AG09309 (cell line): ENCODE data around the gene CSF1.

Source experiments
- DNase-seq: peaks from one replicate; pipeline ENCODE4 v3.0.0-alpha.2; 2010; ENCODE audit warnings: low read depth
- H3K4me3 ChIP-seq: 2 replicates; pipeline ENCODE4 v1.5.1; 2011; ENCODE audit warnings: mild to moderate bottlenecking, low read depth, low read length, moderate library complexity; ENCODE audit not compliant: control insufficient read depth
- CTCF ChIP-seq: IDR thresholded peaks from 2 replicates; pipeline ENCODE4 v1.5.1; 2011; ENCODE audit warnings: mild to moderate bottlenecking, low read depth, low read length, inconsistent platforms; ENCODE audit not compliant: insufficient read depth, control insufficient read depth; ENCODE audit errors: missing control alignments

The CSF1 gene

GRCh38 chr1:109889094-109889493 lies 21.6 kb upstream of the CSF1 start:
- DNase-seq: no peak
- TF ChIP-seq CTCF: no peak
- H3K4me3 ChIP-seq: no peak overlapping the region

DNA sequence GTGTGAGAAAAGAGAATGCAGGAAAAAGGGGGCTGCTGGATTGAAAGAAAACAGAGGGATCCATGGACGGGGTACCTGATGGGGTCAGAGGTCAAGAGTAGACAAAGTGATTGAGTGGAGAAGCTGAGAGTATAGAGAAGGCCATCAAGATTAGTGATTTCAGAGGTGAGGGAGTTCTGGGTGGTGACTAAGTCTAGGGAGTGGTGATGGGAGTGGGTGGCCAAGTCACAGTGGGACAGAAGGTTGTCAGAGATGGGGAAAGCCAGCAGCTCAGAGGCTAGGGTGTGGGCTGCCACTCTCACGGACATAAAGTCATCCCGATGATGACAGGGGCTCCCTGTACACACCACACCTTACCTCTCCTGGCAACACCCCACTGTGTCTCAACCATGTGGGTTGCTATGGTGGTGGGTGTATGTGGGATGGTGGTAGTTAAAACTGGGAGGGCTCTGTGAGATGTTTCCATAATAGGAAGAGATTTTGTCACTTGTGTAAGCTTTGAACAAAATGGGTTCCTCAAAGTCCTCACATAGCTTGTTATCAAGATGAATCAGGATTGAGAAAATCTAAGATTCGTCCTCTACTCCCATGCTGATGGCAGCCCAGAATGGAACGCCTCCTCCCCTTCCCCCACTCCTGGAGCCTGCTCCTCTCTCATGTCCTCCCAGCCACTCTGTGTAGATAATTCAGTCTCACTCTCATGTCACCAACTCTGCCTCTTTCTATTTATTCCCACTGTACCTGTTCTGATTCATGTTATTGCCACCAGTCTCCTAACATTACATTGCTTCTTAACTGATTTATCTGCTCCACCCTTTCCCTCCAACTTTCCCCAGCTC lies 20.3 kb upstream of the CSF1 start:
- no peak for TF ChIP-seq CTCF
- no peak for DNase-seq
- no peak overlapping the region for H3K4me3 ChIP-seq

DNA sequence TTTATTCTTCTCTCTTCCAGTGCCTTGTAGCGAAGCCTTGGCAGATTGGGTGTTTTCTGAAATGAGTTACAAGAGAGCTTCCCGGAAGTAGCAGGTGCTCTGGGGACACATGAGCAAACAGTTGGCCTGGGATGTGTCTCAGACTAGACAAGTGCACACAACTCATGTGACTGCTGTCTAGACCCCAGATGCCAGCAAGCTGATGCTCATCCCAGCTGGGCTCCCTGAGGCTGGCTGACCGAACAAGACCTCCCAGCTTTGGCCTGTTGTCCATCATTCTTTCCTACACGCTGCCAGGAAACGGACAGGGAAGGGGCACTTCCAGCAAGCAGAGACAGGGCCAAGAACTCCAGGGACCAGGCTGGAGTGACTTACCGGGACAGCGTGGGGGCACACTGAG lies 18.7 kb upstream of the CSF1 start:
- no peak overlapping the region for H3K4me3 ChIP-seq
- no peak for DNase-seq
- TF ChIP-seq CTCF: no peak

- no peak overlapping the region for H3K4me3 ChIP-seq
- no peak for TF ChIP-seq CTCF
- no peak for DNase-seq
These were observed 17.9 kb upstream of the CSF1 start for GRCh38 chr1:109892561-109893368.

DNA sequence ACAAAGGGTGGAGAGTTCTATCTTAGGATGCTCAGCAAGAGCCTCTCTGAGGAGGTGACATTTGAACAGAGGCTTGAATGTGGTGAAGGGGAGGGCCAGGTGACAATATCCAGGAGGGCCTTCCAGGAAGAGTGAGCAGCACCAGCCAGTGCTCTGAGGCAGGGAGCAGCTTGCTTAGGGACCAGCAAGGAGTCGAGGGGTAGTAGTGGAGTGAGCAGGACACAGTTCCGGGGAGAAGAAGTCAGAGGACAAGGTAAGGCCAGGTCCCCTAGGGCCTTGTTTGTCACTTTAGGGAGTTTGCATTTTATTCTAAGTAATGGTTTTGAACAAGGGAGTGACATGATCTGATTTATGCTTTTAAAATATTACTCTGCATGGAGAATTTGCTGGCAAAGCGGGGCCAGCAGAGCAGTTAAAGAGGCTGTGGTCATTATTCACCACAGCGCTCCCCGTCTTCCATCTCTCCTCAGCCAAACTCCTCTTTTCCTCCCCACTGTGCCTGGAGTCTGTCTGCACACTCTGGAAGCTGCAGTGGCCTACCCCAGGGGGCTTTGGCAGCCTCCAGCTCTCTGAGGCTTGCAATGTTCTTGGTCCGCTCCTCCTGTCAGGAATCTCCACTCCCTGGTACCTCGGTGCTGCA lies 17.0 kb upstream of the CSF1 start:
- no peak overlapping the region for H3K4me3 ChIP-seq
- no peak for DNase-seq
- no peak for TF ChIP-seq CTCF

GRCh38 chr1:109894823-109895719 lies 15.6 kb upstream of the CSF1 start:
- no peak for TF ChIP-seq CTCF
- H3K4me3 ChIP-seq: no peak overlapping the region
- DNase-seq: no peak
